ENCODE data around the gene MXD4.
"Not testable (repeated sequence)": the region's sequence is repeated elsewhere in the genome, so short reads cannot be mapped to it uniquely, and the experiment has no call there.

The MXD4 gene

GRCh38 chr4:2275044-2275397, 13.1 kb upstream of the MXD4 start:
- not testable (repeated sequence) for DNase-seq (ENCODE audit: low read depth)

- no peak for DNase-seq (ENCODE audit: low read depth)
These were observed 12.6 kb upstream of the MXD4 start for GRCh38 chr4:2274320-2275043.

GRCh38 chr4:2273657-2274319, 11.9 kb upstream of the MXD4 start:
- no peak for DNase-seq (ENCODE audit: low read depth)

- DNase-seq (ENCODE audit: low read depth), result no peak
These were observed 11.3 kb upstream of the MXD4 start for GRCh38 chr4:2273221-2273620.

GRCh38 chr4:2272828-2273120, 10.9 kb upstream of the MXD4 start:
- DNase-seq (ENCODE audit: low read depth), result no peak

GRCh38 chr4:2272026-2272827, 10.3 kb upstream of the MXD4 start:
- no peak for DNase-seq (ENCODE audit: low read depth)

- no peak for DNase-seq (ENCODE audit: low read depth)
These were observed 9.5 kb upstream of the MXD4 start for GRCh38 chr4:2271279-2272025.

- no peak for DNase-seq (ENCODE audit: low read depth)
These were observed 8.6 kb upstream of the MXD4 start for GRCh38 chr4:2270341-2271165.

- no peak for DNase-seq (ENCODE audit: low read depth)
These were observed 7.8 kb upstream of the MXD4 start for GRCh38 chr4:2269618-2270163.

GRCh38 chr4:2269206-2269531, 7.3 kb upstream of the MXD4 start:
- DNase-seq (ENCODE audit: low read depth), result no peak

GRCh38 chr4:2268357-2269205, 6.7 kb upstream of the MXD4 start:
- no peak for DNase-seq (ENCODE audit: low read depth)

GRCh38 chr4:2267841-2268240, 5.9 kb upstream of the MXD4 start:
- no peak for DNase-seq (ENCODE audit: low read depth)

GRCh38 chr4:2267320-2267811, 5.5 kb upstream of the MXD4 start:
- no peak for DNase-seq (ENCODE audit: low read depth)

- DNase-seq (ENCODE audit: low read depth), result no peak
These were observed 4.9 kb upstream of the MXD4 start for GRCh38 chr4:2266821-2267220.

GRCh38 chr4:2266181-2266580, 4.3 kb upstream of the MXD4 start:
- DNase-seq (ENCODE audit: low read depth), result peak; percentile 87

GRCh38 chr4:2265113-2266110, 3.5 kb upstream of the MXD4 start:
- DNase-seq (ENCODE audit: low read depth), result no peak

GRCh38 chr4:2264481-2265041, 2.7 kb upstream of the MXD4 start:
- no peak for DNase-seq (ENCODE audit: low read depth)

- no peak for DNase-seq (ENCODE audit: low read depth)
These were observed 2.0 kb upstream of the MXD4 start for GRCh38 chr4:2263926-2264321.

GRCh38 chr4:2262944-2263250, 988 bp upstream of the MXD4 start:
- DNase-seq (ENCODE audit: low read depth), result no peak

Measured in fibroblast of gingiva (primary cell).